Ammon's horn (tissue), 1 donor: ENCODE measurements around the gene APLP2.

Experiments used
- DNase-seq: peaks from one replicate; pipeline ENCODE4 v3.0.0-alpha.2; 2016; ENCODE audit warnings: low spot score

The APLP2 gene

GRCh38 chr11:130146796-130147195 lies 77.1 kb downstream of the APLP2 start:
- DNase-seq = peak; percentile 78

- DNase-seq = no peak
Measured at GRCh38 chr11:130148796-130149326, 79.2 kb downstream of the APLP2 start.

- no peak for DNase-seq
Measured at GRCh38 chr11:130150790-130151189, 81.1 kb downstream of the APLP2 start.

GRCh38 chr11:130151196-130151595 lies 81.5 kb downstream of the APLP2 start:
- no peak for DNase-seq

GRCh38 chr11:130156108-130157022 lies 86.7 kb downstream of the APLP2 start:
- DNase-seq = no peak

- peak; percentile 56 for DNase-seq
Measured at GRCh38 chr11:130157101-130157500, 87.4 kb downstream of the APLP2 start.

- no peak for DNase-seq
Measured at GRCh38 chr11:130157840-130158239, 88.1 kb downstream of the APLP2 start.

GRCh38 chr11:130159139-130159538 lies 89.4 kb downstream of the APLP2 start:
- DNase-seq = no peak

GRCh38 chr11:130159657-130160497 lies 90.2 kb downstream of the APLP2 start, which contains the start of gene ST14:
Gene ST14, plus strand, starts transcription at chr11:130159782. Its CDS starts 198 bp downstream, at chr11:130159980.
- DNase-seq = no peak

- no peak for DNase-seq
Measured at GRCh38 chr11:130160498-130161155, 90.9 kb downstream of the APLP2 start.

GRCh38 chr11:130161441-130162145 lies 91.9 kb downstream of the APLP2 start:
- no peak for DNase-seq

- DNase-seq = no peak
Measured at GRCh38 chr11:130162733-130163132, 93.0 kb downstream of the APLP2 start.

GRCh38 chr11:130163346-130164220 lies 93.9 kb downstream of the APLP2 start:
- DNase-seq = peak; percentile 41

GRCh38 chr11:130164221-130164570 lies 94.5 kb downstream of the APLP2 start:
- DNase-seq = no peak

GRCh38 chr11:130165601-130166456 lies 96.1 kb downstream of the APLP2 start:
- peak; percentile 35 for DNase-seq

- no peak for DNase-seq
Measured at GRCh38 chr11:130166457-130166784, 96.7 kb downstream of the APLP2 start.

GRCh38 chr11:130167146-130167545 lies 97.5 kb downstream of the APLP2 start:
- DNase-seq = no peak

- DNase-seq = no peak
Measured at GRCh38 chr11:130168105-130168504, 98.4 kb downstream of the APLP2 start.

- DNase-seq = no peak
Measured at GRCh38 chr11:130170345-130170744, 100.7 kb downstream of the APLP2 start.

- DNase-seq = no peak
Measured at GRCh38 chr11:130171534-130171933, 101.8 kb downstream of the APLP2 start.
